Upper lobe of left lung (tissue), 6 donors: ENCODE measurements around the gene CDKN2A. TPM values are rescaled to one million over a fixed set of nuclear protein-coding genes. Genes with fewer than 3 reads are reported as not detected.

ENCODE experiments used
- ATAC-seq, 2 donors: fragments of 200-7000 bp; cut with Tn5 transposase; one replicate each; pipeline ENCODE4 v1.9.1; 2022; ENCODE audit warnings: mild to moderate bottlenecking in 2 of 2, moderate library complexity in 2 of 2; ENCODE audit not compliant: low FRiP score in 2 of 2
- DNase-seq, 2 donors: peaks; one replicate each; pipeline ENCODE4 v3.0.0-alpha.2; 2019 to 2020
- H3K27ac ChIP-seq, 4 donors: fragments of 200-600 bp; sonication (generic); one replicate each; pipeline ENCODE4 v1.5.1; 2016 to 2019
- H3K27me3 ChIP-seq, 4 donors: fragments of 200-600 bp; sonication (generic); one replicate each; pipeline ENCODE4 v1.5.1; 2017 to 2019
- H3K36me3 ChIP-seq, 4 donors: fragments of 200-600 bp; sonication (generic); one replicate each; pipeline ENCODE4 v1.5.1; 2016 to 2019
- H3K4me1 ChIP-seq, 4 donors: fragments of 200-600 bp; sonication (generic); one replicate each; pipeline ENCODE4 v1.5.1; 2018 to 2019
- H3K4me3 ChIP-seq, 4 donors: fragments of 200-600 bp; sonication (generic); one replicate each; pipeline ENCODE4 v1.5.1; 2017 to 2019; ENCODE audit warnings: mild to moderate bottlenecking in 2 of 4, moderate library complexity in 1 of 4
- H3K9me3 ChIP-seq, 4 donors: fragments of 200-600 bp; sonication (generic); one replicate each; pipeline ENCODE4 v1.5.1; 2018 to 2019
- CTCF ChIP-seq, 6 experiments: fragments of 450-650 bp in 4 of 6; fragments of 200-600 bp in 2 of 6; sonication (generic) in 2 of 6; IDR thresholded peaks; one replicate each; pipeline ENCODE4 v1.5.1; 2016 to 2019; ENCODE audit warnings: antibody characterized with exemption in 6 of 6
- EP300 ChIP-seq, 4 donors: sonication (generic); formaldehyde crosslinking; IDR thresholded peaks; one replicate each; pipeline ENCODE4 v1.5.1; 2017; ENCODE audit warnings: antibody characterized with exemption in 4 of 4, control low read depth in 2 of 4
- POLR2A ChIP-seq, 4 donors: fragments of 450-650 bp; IDR thresholded peaks; one replicate each; pipeline ENCODE4 v1.5.1; 2016 to 2017; ENCODE audit warnings: antibody characterized with exemption in 4 of 4, mild to moderate bottlenecking in 2 of 4
- POLR2AphosphoS5 ChIP-seq, 2 donors: sonication (generic); formaldehyde crosslinking; IDR thresholded peaks; one replicate each; pipeline ENCODE4 v1.5.1; 2017; ENCODE audit warnings: antibody characterized with exemption in 2 of 2
- WGBS, 2 donors: methylation state at CpG; one replicate each; pipeline ENCODE4 v1.1.5; 2017 to 2018; 5-methylcytosine and 5-hydroxymethylcytosine counted together
- total RNA-seq, 6 donors: library from RNA; depleted of rRNA in 4 of 6; stranded (reverse); fragments of >200 nt in 4 of 6; gene quantifications; one replicate each; pipeline versions ENCODE4 v1.1.0 to v1.2.1, GENCODE V29; 2016 to 2021
- donor health status: DM: no; HTN: no; CAD: no; lungs with moderate emphysema.
- donor health status: DM: no; HTN: yes; CAD: no; lungs with severe emphysema.

The CDKN2A gene
- total RNA-seq, 6 donors from 2014 or later, result 1.5 to 32.5 (median 7.0) TPM; not detected in 1

- TF ChIP-seq EP300 (IDR thresholded peaks at IDR 0.05) (no peak), POLR2A (IDR thresholded peaks at IDR 0.05) (no peak), POLR2AphosphoS5 (IDR thresholded peaks at IDR 0.05) (no peak), CTCF (IDR thresholded peaks at IDR 0.05) (no peak)
- ATAC-seq (no peak), DNase-seq (no peak)
- Histone ChIP-seq H3K4me3 (no peak overlapping the region), H3K36me3 (no peaks in the 10 kb centered on the region), H3K27me3 (peaks cover 7 to 92% (median 66%) of the 10 kb centered on the region in 4 donors), H3K27ac (no peak overlapping the region), H3K4me1 (peaks cover 17 to 37% (median 22%) of the 10 kb centered on the region in 4 donors), H3K9me3 (no peaks in the 10 kb centered on the region)
- 19 to 20% methylated on average over 23 to 24 of the region's 24 CpGs for WGBS, 2 donors
Measured at GRCh38 chr9:21969951-21970799, 24.0 kb downstream of the CDKN2A start.

GRCh38 chr9:21969011-21969940, 24.9 kb downstream of the CDKN2A start:
- no peaks in the 10 kb centered on the region for H3K36me3 ChIP-seq
- H3K27ac ChIP-seq, result no peak overlapping the region
- H3K27me3 ChIP-seq, result peaks cover 7 to 91% (median 64%) of the 10 kb centered on the region in 4 donors
- no peaks in the 10 kb centered on the region for H3K9me3 ChIP-seq
- DNase-seq, result no peak
- no peak for ATAC-seq
- H3K4me3 ChIP-seq, result no peak overlapping the region
- TF ChIP-seq EP300 (IDR thresholded peaks at IDR 0.05) (no peak), CTCF (IDR thresholded peaks at IDR 0.05) (no peak), POLR2AphosphoS5 (IDR thresholded peaks at IDR 0.05) (no peak), POLR2A (IDR thresholded peaks at IDR 0.05) (no peak)
- H3K4me1 ChIP-seq, result peaks cover 12 to 33% (median 18%) of the 10 kb centered on the region in 4 donors
- 13 to 15% methylated on average over 28 of the region's 28 CpGs for WGBS, 2 donors

GRCh38 chr9:21968331-21969010, 25.7 kb downstream of the CDKN2A start:
- 11 to 14% methylated on average over 28 to 40 of the region's 41 CpGs for WGBS, 2 donors
- Histone ChIP-seq H3K27me3 (peaks cover 7 to 83% (median 57%) of the 10 kb centered on the region in 4 donors), H3K4me3 (no peak overlapping the region), H3K9me3 (peaks cover 0 to 2% (median under 1%) of the 10 kb centered on the region in 4 donors), H3K27ac (no peak overlapping the region), H3K36me3 (no peaks in the 10 kb centered on the region), H3K4me1 (peaks cover 10 to 28% (median 18%) of the 10 kb centered on the region in 4 donors)
- DNase-seq, result peak in 1 of 2 donors; percentile 79
- TF ChIP-seq POLR2AphosphoS5 (IDR thresholded peaks at IDR 0.05) (no peak), CTCF (IDR thresholded peaks at IDR 0.05) (no peak), POLR2A (IDR thresholded peaks at IDR 0.05) (no peak), EP300 (IDR thresholded peaks at IDR 0.05) (no peak)
- no peak for ATAC-seq

- TF ChIP-seq POLR2AphosphoS5 (IDR thresholded peaks at IDR 0.05), result no peak
- TF ChIP-seq CTCF (IDR thresholded peaks at IDR 0.05), result no peak
- peaks cover 10 to 28% (median 18%) of the 10 kb centered on the region in 4 donors for H3K4me1 ChIP-seq
- ATAC-seq, result no peak
- no peak overlapping the region for H3K27ac ChIP-seq
- WGBS, 2 donors, result 19 to 26% methylated on average over 10 of the region's 10 CpGs
- peaks cover 7 to 77% (median 53%) of the 10 kb centered on the region in 4 donors for H3K27me3 ChIP-seq
- peaks cover 0 to 4% (median 1%) of the 10 kb centered on the region in 4 donors for H3K9me3 ChIP-seq
- no peaks in the 10 kb centered on the region for H3K36me3 ChIP-seq
- DNase-seq, result no peak
- no peak overlapping the region for H3K4me3 ChIP-seq
Measured at GRCh38 chr9:21967702-21968101, 26.5 kb downstream of the CDKN2A start.
